ENCODE data around the gene DNAAF5.

Gene DNAAF5

GRCh38 chr7:713488-714230 is 12.8 kb upstream of the DNAAF5 start:
- DNase-seq (ENCODE audit: low read depth) = no peak
- TF ChIP-seq, protein P1, sequence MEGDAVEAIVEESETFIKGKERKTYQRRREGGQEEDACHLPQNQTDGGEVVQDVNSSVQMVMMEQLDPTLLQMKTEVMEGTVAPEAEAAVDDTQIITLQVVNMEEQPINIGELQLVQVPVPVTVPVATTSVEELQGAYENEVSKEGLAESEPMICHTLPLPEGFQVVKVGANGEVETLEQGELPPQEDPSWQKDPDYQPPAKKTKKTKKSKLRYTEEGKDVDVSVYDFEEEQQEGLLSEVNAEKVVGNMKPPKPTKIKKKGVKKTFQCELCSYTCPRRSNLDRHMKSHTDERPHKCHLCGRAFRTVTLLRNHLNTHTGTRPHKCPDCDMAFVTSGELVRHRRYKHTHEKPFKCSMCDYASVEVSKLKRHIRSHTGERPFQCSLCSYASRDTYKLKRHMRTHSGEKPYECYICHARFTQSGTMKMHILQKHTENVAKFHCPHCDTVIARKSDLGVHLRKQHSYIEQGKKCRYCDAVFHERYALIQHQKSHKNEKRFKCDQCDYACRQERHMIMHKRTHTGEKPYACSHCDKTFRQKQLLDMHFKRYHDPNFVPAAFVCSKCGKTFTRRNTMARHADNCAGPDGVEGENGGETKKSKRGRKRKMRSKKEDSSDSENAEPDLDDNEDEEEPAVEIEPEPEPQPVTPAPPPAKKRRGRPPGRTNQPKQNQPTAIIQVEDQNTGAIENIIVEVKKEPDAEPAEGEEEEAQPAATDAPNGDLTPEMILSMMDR (conservative IDR thresholded peaks at IDR 0.05; ENCODE audit: low read depth, low read length) = no peak
- no peak overlapping the region for H3K4me3 ChIP-seq (ENCODE audit: low read length)

GRCh38 chr7:714251-714671 is 12.2 kb upstream of the DNAAF5 start:
- TF ChIP-seq, protein P1 (conservative IDR thresholded peaks at IDR 0.05; ENCODE audit: low read depth, low read length) = no peak
- DNase-seq (ENCODE audit: low read depth) = no peak
- H3K4me3 ChIP-seq (ENCODE audit: low read length) = no peak overlapping the region

GRCh38 chr7:716222-716621 is 10.3 kb upstream of the DNAAF5 start:
- TF ChIP-seq, protein P1 (conservative IDR thresholded peaks at IDR 0.05; ENCODE audit: low read depth, low read length) = no peak
- no peak overlapping the region for H3K4me3 ChIP-seq (ENCODE audit: low read length)
- no peak for DNase-seq (ENCODE audit: low read depth)

DNA sequence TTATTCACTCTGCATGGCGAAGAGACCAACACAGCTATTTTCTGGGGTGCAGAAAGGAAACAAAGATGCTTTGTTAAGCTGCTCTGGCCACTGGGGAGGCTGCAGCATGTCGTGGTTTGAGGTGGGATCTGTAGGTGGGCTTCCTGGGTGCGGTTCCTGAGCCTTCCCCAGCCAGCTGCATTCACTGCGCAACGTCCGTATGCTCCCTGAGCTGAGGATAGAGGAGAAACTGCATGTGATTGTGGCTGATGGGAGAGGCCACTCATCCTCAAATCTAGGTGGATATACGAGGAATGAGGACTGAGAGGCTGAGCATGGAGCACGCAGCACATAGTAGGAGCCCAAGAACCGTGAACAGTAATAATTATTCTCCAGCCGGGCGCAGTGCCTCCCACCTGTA is 9.9 kb upstream of the DNAAF5 start:
- H3K4me3 ChIP-seq (ENCODE audit: low read length) = no peak overlapping the region
- no peak for DNase-seq (ENCODE audit: low read depth)
- TF ChIP-seq, protein P1 (conservative IDR thresholded peaks at IDR 0.05; ENCODE audit: low read depth, low read length) = no peak

DNA sequence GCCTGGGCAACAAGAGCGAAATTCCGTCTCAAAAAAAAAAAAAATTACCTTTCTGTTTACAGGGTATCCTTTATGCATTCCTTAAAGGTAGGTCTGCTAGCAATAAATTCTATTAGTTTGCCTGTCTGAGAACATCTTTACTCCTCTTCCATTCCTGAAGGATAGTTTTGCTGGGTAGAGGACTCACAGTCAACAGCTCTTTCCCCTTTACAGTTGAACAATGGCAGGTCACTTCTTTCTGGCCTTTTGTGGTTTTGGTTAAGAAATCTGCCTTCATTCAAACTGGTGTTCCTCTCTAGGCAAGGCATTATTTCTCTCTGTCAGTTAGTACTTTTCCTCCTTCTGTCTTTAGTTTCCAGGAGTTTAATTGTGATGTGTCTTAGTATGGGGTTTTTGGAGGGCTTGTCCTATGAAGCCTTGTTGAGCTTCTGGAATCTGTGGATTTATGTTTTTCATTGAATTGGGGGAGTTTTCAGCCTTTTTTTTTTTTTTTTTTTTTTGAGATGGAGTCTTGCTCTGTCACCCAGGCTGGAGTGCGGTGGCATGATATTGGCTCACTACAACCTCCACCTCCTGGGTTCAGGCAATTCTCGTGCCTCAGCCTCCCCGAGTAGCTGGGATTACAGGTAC is 4.8 kb upstream of the DNAAF5 start:
- no peak for DNase-seq (ENCODE audit: low read depth)
- H3K4me3 ChIP-seq (ENCODE audit: low read length) = no peak overlapping the region
- TF ChIP-seq, protein P1 (conservative IDR thresholded peaks at IDR 0.05; ENCODE audit: low read depth, low read length) = no peak

DNA sequence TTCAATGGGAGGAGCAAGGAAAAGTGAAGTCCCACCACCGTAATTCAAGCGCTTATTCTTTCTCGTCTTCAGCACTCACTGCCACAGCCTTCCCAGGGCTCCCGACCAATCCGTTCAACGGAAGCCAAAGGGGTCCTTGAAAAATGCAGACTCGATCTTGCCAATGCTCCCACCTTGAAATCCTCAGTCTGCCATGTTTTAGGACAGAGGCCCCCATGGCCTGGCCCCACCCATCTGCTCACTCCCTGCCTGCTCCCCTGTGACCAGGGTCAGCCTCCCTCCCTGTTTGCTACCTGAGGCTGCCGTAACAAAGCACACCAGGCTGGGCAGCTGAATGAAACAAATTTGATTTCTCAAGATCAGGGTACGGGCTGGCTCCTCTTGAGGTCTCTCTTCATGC is 3.0 kb upstream of the DNAAF5 start:
- DNase-seq (ENCODE audit: low read depth) = no peak
- no peak overlapping the region for H3K4me3 ChIP-seq (ENCODE audit: low read length)
- TF ChIP-seq, protein P1 (conservative IDR thresholded peaks at IDR 0.05; ENCODE audit: low read depth, low read length) = no peak

DNA sequence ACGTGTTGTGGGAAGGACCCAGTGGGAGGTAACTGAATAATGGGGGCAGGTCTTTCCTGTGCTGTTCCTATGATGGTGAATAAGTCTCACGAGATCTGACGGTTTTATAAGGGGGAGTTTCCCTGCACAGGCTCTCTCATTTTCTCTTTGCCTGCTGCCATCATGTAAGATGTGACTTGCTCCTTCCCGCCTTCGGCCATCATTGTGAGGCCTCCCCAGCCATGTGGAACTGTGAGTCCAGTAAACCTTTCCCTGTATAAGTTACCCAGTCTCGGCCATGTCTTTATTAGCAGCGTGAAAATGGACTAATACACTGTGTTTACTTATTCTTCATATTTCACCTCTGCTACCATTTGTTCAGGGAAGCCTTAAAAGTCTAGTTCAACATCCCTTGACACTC is 2.2 kb upstream of the DNAAF5 start:
- DNase-seq (ENCODE audit: low read depth) = no peak
- TF ChIP-seq, protein P1 (conservative IDR thresholded peaks at IDR 0.05; ENCODE audit: low read depth, low read length) = no peak
- no peak overlapping the region for H3K4me3 ChIP-seq (ENCODE audit: low read length)

All from retinal pigment epithelial cell (primary cell).